ENCODE data around the gene NHP2. TPM values are rescaled to one million over a fixed set of nuclear protein-coding genes. Genes with fewer than 3 reads are reported as not detected.
A peak's percentile ranks its signal among the peaks of the same experiment; 100 is the strongest.

Gene NHP2
- total and polyA plus RNA-seq, 2 donors from 2014 or later: 98.6 to 129 TPM

DNA sequence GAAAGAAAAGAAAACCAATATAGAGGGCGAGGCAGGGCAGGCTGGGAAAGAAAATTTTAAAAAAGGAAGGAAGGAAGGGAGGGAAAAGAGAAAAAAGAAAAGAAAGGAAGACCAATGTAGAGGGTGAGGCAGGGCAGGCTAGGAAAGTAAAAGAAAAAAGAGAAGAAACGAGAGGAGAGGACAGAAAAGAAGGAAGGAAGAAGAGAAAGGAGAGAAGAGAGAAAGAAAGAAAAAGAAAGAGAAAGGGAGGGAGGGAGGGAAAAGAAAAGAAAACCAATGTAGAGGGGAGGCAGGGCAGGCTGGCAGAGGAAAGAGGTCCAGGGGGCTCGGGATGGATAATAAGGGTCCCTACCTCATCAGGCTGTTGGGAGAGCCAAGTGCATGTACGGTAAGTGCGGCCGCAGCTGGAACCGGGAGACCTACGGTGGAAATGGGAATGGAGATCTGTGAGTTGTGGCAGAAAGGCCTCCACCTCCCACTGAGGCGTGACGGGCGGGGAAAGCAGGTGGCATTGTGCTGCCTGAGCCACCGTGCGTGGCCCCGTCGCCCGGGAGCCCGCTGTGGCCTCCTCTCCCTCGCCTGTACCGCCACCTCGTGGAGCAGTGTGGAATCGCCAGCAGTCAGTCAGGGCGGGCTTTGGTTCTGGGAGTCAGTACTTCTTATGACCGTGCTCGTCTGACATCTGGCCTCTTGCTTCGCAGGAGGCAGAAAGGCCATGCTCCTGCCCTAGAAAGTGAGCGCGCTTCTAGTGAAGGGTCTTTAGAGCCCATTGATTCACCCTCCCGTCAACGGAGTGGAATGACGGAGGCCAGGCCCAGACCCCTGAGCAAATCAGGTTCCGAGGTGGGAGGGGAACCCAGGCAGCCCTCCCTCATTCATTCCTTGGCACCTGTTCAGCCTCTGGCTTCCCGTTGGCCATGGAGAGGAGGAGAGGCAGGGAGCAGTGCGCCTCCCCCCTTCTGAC lies 10.4 kb upstream of the NHP2 start:
- TF ChIP-seq, protein P1, sequence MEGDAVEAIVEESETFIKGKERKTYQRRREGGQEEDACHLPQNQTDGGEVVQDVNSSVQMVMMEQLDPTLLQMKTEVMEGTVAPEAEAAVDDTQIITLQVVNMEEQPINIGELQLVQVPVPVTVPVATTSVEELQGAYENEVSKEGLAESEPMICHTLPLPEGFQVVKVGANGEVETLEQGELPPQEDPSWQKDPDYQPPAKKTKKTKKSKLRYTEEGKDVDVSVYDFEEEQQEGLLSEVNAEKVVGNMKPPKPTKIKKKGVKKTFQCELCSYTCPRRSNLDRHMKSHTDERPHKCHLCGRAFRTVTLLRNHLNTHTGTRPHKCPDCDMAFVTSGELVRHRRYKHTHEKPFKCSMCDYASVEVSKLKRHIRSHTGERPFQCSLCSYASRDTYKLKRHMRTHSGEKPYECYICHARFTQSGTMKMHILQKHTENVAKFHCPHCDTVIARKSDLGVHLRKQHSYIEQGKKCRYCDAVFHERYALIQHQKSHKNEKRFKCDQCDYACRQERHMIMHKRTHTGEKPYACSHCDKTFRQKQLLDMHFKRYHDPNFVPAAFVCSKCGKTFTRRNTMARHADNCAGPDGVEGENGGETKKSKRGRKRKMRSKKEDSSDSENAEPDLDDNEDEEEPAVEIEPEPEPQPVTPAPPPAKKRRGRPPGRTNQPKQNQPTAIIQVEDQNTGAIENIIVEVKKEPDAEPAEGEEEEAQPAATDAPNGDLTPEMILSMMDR (IDR thresholded peaks at IDR 0.05; ENCODE audit: borderline replicate concordance, extremely low read depth, insufficient read depth): peak; percentile 99
- H3K9ac ChIP-seq (ENCODE audit: low read length in 3 of 3): peak overlapping the region in 1 of 3 donors; percentile 28
- peaks cover 0 to 4% (median 0%) of the 10 kb centered on the region in 3 donors for H3K4me1 ChIP-seq (ENCODE audit: control insufficient read depth in 2 of 3, insufficient read depth in 2 of 3, low read depth in 1 of 3, low read length in 3 of 3)
- peak; percentile 93 to 95 (median 94) for DNase-seq
- H3K36me3 ChIP-seq (ENCODE audit: control insufficient read depth in 2 of 3, insufficient read depth in 3 of 3, low read length in 3 of 3): no peaks in the 10 kb centered on the region
- intact Hi-C loops (cut with DNase I): loop anchor here (5.0 kb wide), 1 partner anchor 87 kb away; no protein-coding TSS in a partner anchor
- H3K4me3 ChIP-seq (ENCODE audit: low read length in 3 of 3): peak overlapping the region in 2 of 3 donors; percentile 21 to 44
- no peaks in the 10 kb centered on the region for H3K9me3 ChIP-seq (ENCODE audit: control insufficient read depth in 2 of 3, insufficient read depth in 1 of 3, low read length in 3 of 3)
- no peak overlapping the region for H3K27ac ChIP-seq (ENCODE audit: low read depth in 2 of 2, low read length in 2 of 2)
- no peak for FAIRE-seq
- H3K27me3 ChIP-seq (ENCODE audit: control insufficient read depth, insufficient read depth, low read length): no peaks in the 10 kb centered on the region

DNA sequence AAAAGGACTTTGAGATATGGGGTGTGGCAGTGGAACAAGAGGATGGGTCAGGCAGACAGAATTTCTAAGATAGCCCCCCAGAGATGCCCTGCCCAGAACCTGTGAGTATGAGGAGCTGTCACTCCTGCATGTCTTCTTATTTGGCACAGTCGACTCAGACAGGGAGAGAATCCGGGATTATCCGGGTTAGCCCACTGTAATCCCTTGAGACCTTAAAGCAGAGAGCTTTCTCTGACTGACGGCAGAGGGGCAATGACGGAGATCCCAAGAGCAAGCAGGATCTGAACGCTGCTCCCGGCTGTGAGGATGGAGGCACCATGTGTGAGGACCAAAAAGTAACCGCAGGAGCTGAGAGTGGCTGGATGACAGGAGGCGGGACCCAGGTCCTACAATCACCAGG lies 8.8 kb upstream of the NHP2 start:
- no peaks in the 10 kb centered on the region for H3K36me3 ChIP-seq (ENCODE audit: control insufficient read depth in 2 of 3, insufficient read depth in 3 of 3, low read length in 3 of 3)
- no peak overlapping the region for H3K9ac ChIP-seq (ENCODE audit: low read length in 3 of 3)
- no peaks in the 10 kb centered on the region for H3K27me3 ChIP-seq (ENCODE audit: control insufficient read depth, insufficient read depth, low read length)
- DNase-seq (no peak), FAIRE-seq (no peak)
- intact Hi-C loops (cut with DNase I): loop anchor here (5.0 kb wide), 1 partner anchor 85 kb away; no protein-coding TSS in a partner anchor
- peaks cover 0 to 4% (median 0%) of the 10 kb centered on the region in 3 donors for H3K4me1 ChIP-seq (ENCODE audit: control insufficient read depth in 2 of 3, insufficient read depth in 2 of 3, low read depth in 1 of 3, low read length in 3 of 3)
- no peak overlapping the region for H3K4me3 ChIP-seq (ENCODE audit: low read length in 3 of 3)
- H3K27ac ChIP-seq (ENCODE audit: low read depth in 2 of 2, low read length in 2 of 2): no peak overlapping the region
- TF ChIP-seq, protein P1 (IDR thresholded peaks at IDR 0.05; ENCODE audit: borderline replicate concordance, extremely low read depth, insufficient read depth): no peak
- H3K9me3 ChIP-seq (ENCODE audit: control insufficient read depth in 2 of 3, insufficient read depth in 1 of 3, low read length in 3 of 3): no peaks in the 10 kb centered on the region

DNA sequence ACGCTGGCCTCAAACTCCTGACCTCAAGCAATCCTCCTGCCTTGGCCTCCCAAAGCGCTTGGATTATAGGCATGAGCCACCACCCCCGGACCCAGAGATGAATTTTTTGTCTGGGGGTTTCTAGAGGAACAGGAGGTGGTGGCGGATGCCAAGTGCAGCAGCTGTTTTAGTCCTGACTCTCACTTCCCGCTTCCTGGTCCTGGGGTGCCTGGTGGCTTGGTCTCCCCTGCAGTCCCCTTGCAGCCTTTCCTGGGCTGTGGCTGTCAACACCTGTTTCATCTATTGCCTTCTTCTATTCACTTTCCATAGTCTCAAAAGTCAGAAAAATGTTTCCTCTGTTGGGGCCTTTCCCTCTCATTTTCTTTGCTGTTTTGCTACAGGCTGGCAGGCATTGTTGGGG lies 6.5 kb upstream of the NHP2 start:
- TF ChIP-seq, protein P1 (IDR thresholded peaks at IDR 0.05; ENCODE audit: borderline replicate concordance, extremely low read depth, insufficient read depth): no peak
- Histone ChIP-seq H3K36me3 (ENCODE audit: control insufficient read depth in 2 of 3, insufficient read depth in 3 of 3, low read length in 3 of 3) (no peaks in the 10 kb centered on the region), H3K4me1 (ENCODE audit: control insufficient read depth in 2 of 3, insufficient read depth in 2 of 3, low read depth in 1 of 3, low read length in 3 of 3) (peaks cover 0 to 4% (median 0%) of the 10 kb centered on the region in 3 donors), H3K4me3 (ENCODE audit: low read length in 3 of 3) (no peak overlapping the region), H3K9me3 (ENCODE audit: control insufficient read depth in 2 of 3, insufficient read depth in 1 of 3, low read length in 3 of 3) (no peaks in the 10 kb centered on the region), H3K27me3 (ENCODE audit: control insufficient read depth, insufficient read depth, low read length) (no peaks in the 10 kb centered on the region), H3K9ac (ENCODE audit: low read length in 3 of 3) (no peak overlapping the region), H3K27ac (ENCODE audit: low read depth in 2 of 2, low read length in 2 of 2) (no peak overlapping the region)
- DNase-seq (no peak), FAIRE-seq (no peak)
- intact Hi-C loops (cut with DNase I): loop anchor here (5.0 kb wide), 1 partner anchor 83 kb away; no protein-coding TSS in a partner anchor

All from kidney (tissue), 14 donors.